Brain microvascular endothelial cell (primary cell): ENCODE data around the gene IL17B.

Experiments
- DNase-seq: peaks from one replicate; pipeline ENCODE4 v3.0.0-alpha.2; 2020
- H3K27ac ChIP-seq: fragments of 250-450 bp; sonication (Bioruptor Pico); 2 replicates; pipeline ENCODE4 v1.5.1; 2020; ENCODE audit warnings: mild to moderate bottlenecking, moderate library complexity
- H3K27me3 ChIP-seq: fragments of 250-450 bp; sonication (Bioruptor Pico); replicated peaks from 2 replicates; pipeline ENCODE4 v1.5.1; 2020; ENCODE audit warnings: mild to moderate bottlenecking
- H3K36me3 ChIP-seq: fragments of 250-450 bp; sonication (Bioruptor Pico); replicated peaks from 2 replicates; pipeline ENCODE4 v1.5.1; 2020; ENCODE audit warnings: mild to moderate bottlenecking
- H3K4me3 ChIP-seq: 2 replicates; pipeline ENCODE4 v1.5.1; 2011; ENCODE audit warnings: low read depth, mild to moderate bottlenecking, control low read depth, low read length, moderate library complexity
- in situ Hi-C: cut with HindIII; loops from 2 replicates; pipeline ENCODE4 v1.10.0; 2017; ENCODE audit warnings: low sequenced_read_pairs, low pct_ligation_motif_present
- TF ChIP-seq, protein P1 (sequence below): IDR thresholded peaks from 2 replicates; pipeline ENCODE4 v1.5.1; 2011; ENCODE audit warnings: low read depth, mild to moderate bottlenecking, moderate library complexity, low read length, control low read depth, inconsistent platforms; ENCODE audit errors: missing control alignments

The IL17B gene

DNA sequence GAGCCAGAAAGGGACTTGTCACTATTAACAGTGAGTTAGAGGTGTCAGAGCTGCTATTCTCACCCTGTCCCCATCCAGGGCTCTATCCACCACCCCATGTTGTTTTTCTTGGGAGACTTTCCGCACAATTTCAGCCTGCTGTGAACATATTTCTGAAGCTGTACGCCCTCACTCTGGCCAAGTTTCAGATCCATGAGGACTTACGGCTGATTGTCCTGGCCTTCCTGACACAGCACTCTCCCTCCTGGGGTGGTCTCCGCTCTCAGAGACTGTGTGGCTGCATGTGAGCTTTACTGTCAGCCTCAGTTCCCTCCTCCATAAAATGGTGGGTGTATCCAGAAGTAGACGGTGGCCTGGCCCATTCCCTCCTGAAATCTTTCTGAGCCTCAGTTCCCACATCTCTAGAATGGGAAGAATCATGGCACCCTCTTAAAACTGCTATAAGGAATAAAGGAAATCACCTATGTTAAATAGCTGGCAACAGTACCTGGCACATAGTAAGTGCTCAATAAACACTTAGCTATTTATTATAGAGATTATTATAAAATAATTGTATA, 804 bp upstream of the IL17B start:
- no peaks in the 10 kb centered on the region for H3K27me3 ChIP-seq
- H3K27ac ChIP-seq, result no peak overlapping the region
- H3K4me3 ChIP-seq, result no peak overlapping the region
- TF ChIP-seq, protein P1, sequence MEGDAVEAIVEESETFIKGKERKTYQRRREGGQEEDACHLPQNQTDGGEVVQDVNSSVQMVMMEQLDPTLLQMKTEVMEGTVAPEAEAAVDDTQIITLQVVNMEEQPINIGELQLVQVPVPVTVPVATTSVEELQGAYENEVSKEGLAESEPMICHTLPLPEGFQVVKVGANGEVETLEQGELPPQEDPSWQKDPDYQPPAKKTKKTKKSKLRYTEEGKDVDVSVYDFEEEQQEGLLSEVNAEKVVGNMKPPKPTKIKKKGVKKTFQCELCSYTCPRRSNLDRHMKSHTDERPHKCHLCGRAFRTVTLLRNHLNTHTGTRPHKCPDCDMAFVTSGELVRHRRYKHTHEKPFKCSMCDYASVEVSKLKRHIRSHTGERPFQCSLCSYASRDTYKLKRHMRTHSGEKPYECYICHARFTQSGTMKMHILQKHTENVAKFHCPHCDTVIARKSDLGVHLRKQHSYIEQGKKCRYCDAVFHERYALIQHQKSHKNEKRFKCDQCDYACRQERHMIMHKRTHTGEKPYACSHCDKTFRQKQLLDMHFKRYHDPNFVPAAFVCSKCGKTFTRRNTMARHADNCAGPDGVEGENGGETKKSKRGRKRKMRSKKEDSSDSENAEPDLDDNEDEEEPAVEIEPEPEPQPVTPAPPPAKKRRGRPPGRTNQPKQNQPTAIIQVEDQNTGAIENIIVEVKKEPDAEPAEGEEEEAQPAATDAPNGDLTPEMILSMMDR, result no peak
- no peak for DNase-seq
- in situ Hi-C loops, result no loop called here
- H3K36me3 ChIP-seq, result no peaks in the 10 kb centered on the region

DNA sequence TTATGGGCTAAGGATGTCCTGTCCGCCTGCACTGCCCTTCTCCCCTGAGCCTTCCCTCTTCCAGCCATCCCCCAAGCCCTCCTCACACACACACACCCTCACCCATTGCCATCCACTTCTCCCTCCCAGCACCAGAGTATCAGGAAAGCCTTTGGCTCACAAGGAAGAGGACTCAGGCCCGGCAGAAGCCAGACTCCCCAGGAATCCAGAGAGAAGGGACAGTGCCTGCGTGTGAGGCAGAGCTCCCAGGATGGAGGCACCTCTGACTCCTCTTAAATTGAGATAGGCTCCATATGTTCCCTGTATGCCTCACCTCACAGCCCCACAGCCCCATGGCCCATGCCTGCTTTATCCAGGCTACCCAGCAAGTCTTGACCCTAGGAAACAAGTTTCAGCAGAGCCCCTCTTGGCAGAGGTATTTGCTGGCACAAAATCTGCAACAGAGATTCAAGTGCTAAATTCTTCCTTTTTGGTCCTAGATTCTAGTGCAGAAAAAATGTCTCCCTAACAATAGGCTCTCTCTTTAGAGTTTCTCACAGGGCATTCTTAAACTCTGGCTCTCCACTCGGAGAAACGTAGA, 761 bp downstream of the IL17B start:
- in situ Hi-C loops, result no loop called here
- DNase-seq, result no peak
- no peak overlapping the region for H3K27ac ChIP-seq
- H3K36me3 ChIP-seq, result no peaks in the 10 kb centered on the region
- no peak overlapping the region for H3K4me3 ChIP-seq
- TF ChIP-seq, protein P1, result no peak
- H3K27me3 ChIP-seq, result no peaks in the 10 kb centered on the region

DNA sequence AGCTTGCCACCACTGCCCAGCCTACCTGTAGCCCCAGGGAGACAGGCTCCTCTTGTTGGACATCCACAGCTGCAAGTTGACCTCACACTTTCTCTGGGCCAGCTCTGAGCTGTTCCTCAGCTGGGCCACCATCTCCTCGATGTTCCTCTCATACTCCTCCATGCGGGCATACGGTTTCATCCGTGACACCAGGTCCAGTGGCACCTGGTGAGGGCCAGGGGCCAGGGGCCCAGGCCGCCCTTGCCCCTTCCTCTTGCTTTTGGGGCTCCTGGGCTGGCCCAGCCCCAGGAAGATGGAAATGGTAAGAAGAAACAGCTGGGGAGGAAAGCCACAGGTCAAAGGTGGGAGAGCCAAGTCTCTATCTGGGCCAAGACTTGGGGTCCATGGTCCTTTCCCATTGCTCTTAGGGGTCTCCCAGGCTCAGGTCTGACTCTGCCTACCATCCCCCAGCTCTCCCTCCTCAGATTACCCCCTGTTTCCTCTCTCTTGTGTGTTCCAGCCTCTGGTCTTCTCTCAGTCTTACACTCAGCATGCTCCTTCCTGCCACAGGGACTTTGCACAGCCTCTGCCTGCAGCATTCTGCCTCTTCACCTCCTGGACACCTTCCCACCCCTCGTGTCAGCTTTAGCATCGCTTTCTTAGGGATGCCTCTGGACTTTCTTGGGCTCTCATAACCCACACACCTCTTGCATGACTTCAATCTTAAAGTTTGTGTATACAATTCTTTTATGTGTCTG, 2.2 kb downstream of the IL17B start:
- H3K4me3 ChIP-seq, result no peak overlapping the region
- TF ChIP-seq, protein P1, result no peak
- in situ Hi-C loops, result no loop called here
- no peaks in the 10 kb centered on the region for H3K27me3 ChIP-seq
- no peak for DNase-seq
- H3K36me3 ChIP-seq, result no peaks in the 10 kb centered on the region
- no peak overlapping the region for H3K27ac ChIP-seq

DNA sequence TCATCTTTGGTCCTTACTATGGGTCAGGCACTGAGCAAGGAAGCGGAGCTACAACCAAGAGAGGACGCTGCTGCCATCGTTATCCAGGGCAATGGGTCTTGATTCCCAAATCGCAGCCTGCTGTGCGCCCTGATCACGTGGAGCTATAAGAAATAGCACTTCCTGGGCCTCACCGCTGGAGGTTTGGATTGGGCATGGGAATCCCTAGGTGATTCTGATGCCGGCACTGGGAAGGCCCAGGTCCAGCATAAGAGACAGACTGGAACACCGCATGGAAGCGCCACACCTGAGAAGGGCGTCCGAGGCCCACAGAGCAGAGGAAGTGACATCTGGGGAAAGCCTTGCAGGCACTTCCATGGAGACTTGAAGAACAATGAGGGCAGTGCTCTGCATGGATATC, 3.0 kb downstream of the IL17B start:
- TF ChIP-seq, protein P1, result no peak
- no peaks in the 10 kb centered on the region for H3K27me3 ChIP-seq
- no peaks in the 10 kb centered on the region for H3K36me3 ChIP-seq
- H3K27ac ChIP-seq, result no peak overlapping the region
- H3K4me3 ChIP-seq, result no peak overlapping the region
- in situ Hi-C loops, result no loop called here
- no peak for DNase-seq

GRCh38 chr5:149375434-149375833, 3.7 kb downstream of the IL17B start:
- Histone ChIP-seq H3K27ac (no peak overlapping the region), H3K27me3 (no peaks in the 10 kb centered on the region), H3K36me3 (no peaks in the 10 kb centered on the region), H3K4me3 (no peak overlapping the region)
- in situ Hi-C loops, result no loop called here
- no peak for DNase-seq
- TF ChIP-seq, protein P1, result no peak
